ENCODE results near the gene NDNF. TPM values are rescaled to one million over a fixed set of nuclear protein-coding genes. Genes with fewer than 3 reads are reported as not detected.

NDNF gene
- total RNA-seq, 1 experiment from 2014 or later = 0.04 TPM

DNA sequence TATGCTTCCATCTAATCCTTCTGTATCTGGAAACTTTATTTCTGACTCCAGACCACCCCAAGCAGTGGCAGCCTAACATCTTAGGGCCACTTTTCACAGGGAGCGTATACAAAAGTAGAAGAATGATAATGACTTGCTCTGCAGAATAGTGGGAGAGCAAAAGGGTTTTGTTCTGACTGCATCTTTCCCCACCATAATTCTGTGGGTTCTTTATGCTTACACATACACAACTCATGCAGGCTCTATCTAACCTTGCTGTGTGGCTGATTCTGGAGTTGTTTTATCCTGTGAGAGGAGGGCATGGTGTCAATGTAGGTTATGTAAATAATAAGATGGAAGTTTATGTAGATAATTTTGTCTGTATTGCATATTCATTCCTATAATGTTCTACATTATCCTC lies 42.4 kb upstream of the NDNF start:
- H3K4me3 ChIP-seq (ENCODE audit: low read length) = no peak overlapping the region
- ATAC-seq = no peak
- no peaks in the 10 kb centered on the region for H4K20me1 ChIP-seq (ENCODE audit: low read length)
- no peaks in the 10 kb centered on the region for H3K9me3 ChIP-seq (ENCODE audit: low read length)
- no peaks in the 10 kb centered on the region for H3K9me2 ChIP-seq (replicated peaks; ENCODE audit: low read length)
- H3K27ac ChIP-seq (ENCODE audit: low read length) = no peak overlapping the region
- peaks cover 22% of the 10 kb centered on the region; the same call in 1 of the 2 replicates for H3K27me3 ChIP-seq (ENCODE audit: low read length)
- no peak overlapping the region for H3K9ac ChIP-seq (ENCODE audit: low read length)
- H3K79me2 ChIP-seq (ENCODE audit: low read length) = no peaks in the 10 kb centered on the region
- ChIA-PET POLR2A (ENCODE audit: unreplicated experiment) (no interaction called here), CTCF (no interaction called here)
- no peaks in the 10 kb centered on the region for H3K36me3 ChIP-seq (ENCODE audit: low read depth, low read length)
- intact Hi-C loops (cut with micrococcal nuclease) = loop anchor here (5.0 kb wide), 1 partner anchor 957 kb away; no protein-coding TSS in a partner anchor
- H3F3A ChIP-seq (ENCODE audit: low read length, unreplicated experiment) = no peaks in the 10 kb centered on the region
- no peak overlapping the region for H2AFZ ChIP-seq (ENCODE audit: low read length)
- H3K4me2 ChIP-seq (ENCODE audit: low read length) = no peak overlapping the region
- H3K4me1 ChIP-seq (ENCODE audit: insufficient read depth, low read length) = no peaks in the 10 kb centered on the region
- no TSS peak for BruUV-seq (replicated peaks)
- TF ChIP-seq, protein P1, sequence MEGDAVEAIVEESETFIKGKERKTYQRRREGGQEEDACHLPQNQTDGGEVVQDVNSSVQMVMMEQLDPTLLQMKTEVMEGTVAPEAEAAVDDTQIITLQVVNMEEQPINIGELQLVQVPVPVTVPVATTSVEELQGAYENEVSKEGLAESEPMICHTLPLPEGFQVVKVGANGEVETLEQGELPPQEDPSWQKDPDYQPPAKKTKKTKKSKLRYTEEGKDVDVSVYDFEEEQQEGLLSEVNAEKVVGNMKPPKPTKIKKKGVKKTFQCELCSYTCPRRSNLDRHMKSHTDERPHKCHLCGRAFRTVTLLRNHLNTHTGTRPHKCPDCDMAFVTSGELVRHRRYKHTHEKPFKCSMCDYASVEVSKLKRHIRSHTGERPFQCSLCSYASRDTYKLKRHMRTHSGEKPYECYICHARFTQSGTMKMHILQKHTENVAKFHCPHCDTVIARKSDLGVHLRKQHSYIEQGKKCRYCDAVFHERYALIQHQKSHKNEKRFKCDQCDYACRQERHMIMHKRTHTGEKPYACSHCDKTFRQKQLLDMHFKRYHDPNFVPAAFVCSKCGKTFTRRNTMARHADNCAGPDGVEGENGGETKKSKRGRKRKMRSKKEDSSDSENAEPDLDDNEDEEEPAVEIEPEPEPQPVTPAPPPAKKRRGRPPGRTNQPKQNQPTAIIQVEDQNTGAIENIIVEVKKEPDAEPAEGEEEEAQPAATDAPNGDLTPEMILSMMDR (conservative IDR thresholded peaks at IDR 0.05; ENCODE audit: low read depth, low read length) = no peak
- no peak for TF ChIP-seq EZH2phosphoT487 (IDR thresholded peaks at IDR 0.05; ENCODE audit: borderline replicate concordance, low read length)
- TF ChIP-seq EZH2 (IDR thresholded peaks at IDR 0.05; ENCODE audit: low read length, unreplicated experiment) = no peak
- no peak for DNase-seq

DNA sequence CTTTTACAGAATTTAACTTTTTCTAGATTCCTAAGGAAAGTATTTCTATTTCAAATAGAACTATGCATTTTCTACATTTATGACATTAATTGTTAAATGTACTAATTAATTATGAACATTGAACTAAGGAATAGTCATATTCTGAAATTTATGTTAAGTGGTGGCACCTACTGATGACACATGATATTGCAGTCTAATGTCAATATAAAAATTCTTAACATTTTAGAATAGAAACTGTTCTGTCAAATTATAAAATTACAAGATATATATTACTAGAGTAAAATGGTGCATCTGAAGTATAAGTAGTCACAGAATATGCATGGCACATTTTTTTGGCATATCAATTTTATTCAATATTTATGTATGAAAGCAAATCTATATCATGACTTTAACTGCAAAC lies 40.2 kb upstream of the NDNF start:
- Histone ChIP-seq H3K27ac (ENCODE audit: low read length) (no peak overlapping the region), H3K4me3 (ENCODE audit: low read length) (no peak overlapping the region), H3K9me2 (replicated peaks; ENCODE audit: low read length) (no peaks in the 10 kb centered on the region), H3K4me1 (ENCODE audit: insufficient read depth, low read length) (no peaks in the 10 kb centered on the region), H3F3A (ENCODE audit: low read length, unreplicated experiment) (no peaks in the 10 kb centered on the region), H3K9me3 (ENCODE audit: low read length) (no peaks in the 10 kb centered on the region), H3K36me3 (ENCODE audit: low read depth, low read length) (no peaks in the 10 kb centered on the region), H3K79me2 (ENCODE audit: low read length) (no peaks in the 10 kb centered on the region), H4K20me1 (ENCODE audit: low read length) (no peaks in the 10 kb centered on the region), H2AFZ (ENCODE audit: low read length) (no peak overlapping the region), H3K27me3 (ENCODE audit: low read length) (peaks cover 27% of the 10 kb centered on the region; the same call in 1 of the 2 replicates), H3K9ac (ENCODE audit: low read length) (no peak overlapping the region), H3K4me2 (ENCODE audit: low read length) (no peak overlapping the region)
- CTCF ChIA-PET = no interaction called here
- TF ChIP-seq EZH2phosphoT487 (IDR thresholded peaks at IDR 0.05; ENCODE audit: borderline replicate concordance, low read length) = no peak
- TF ChIP-seq, protein P1 (conservative IDR thresholded peaks at IDR 0.05; ENCODE audit: low read depth, low read length) = peak; percentile 51
- POLR2A ChIA-PET (ENCODE audit: unreplicated experiment) = no interaction called here
- no TSS peak for BruUV-seq (replicated peaks)
- intact Hi-C loops (cut with micrococcal nuclease) = loop anchor here (5.0 kb wide), 1 partner anchor 955 kb away; no protein-coding TSS in a partner anchor
- DNase-seq = no peak
- no peak for ATAC-seq

DNA sequence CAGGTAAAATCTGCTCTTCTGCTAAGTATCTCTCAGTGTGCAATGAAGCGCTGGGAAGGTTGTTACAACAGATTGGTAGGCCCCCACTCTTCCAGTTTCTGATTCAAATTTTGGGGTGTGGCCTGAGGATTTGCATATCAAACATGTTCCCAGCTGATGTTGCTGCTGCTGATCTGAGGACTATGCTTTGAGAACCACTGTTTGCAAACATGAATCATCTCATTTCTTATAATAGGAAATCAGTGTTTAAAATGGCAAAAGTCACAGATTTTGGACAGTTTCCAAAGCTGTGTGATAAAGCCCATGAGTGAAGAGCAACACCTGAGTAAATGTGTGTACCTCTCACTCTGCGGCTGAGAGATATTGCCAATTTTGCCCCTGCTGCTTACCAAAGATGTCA lies 36.2 kb upstream of the NDNF start:
- Histone ChIP-seq H3K79me2 (ENCODE audit: low read length) (no peaks in the 10 kb centered on the region), H3K9me3 (ENCODE audit: low read length) (no peaks in the 10 kb centered on the region), H4K20me1 (ENCODE audit: low read length) (no peaks in the 10 kb centered on the region), H3K27ac (ENCODE audit: low read length) (no peak overlapping the region), H2AFZ (ENCODE audit: low read length) (no peak overlapping the region), H3F3A (ENCODE audit: low read length, unreplicated experiment) (no peaks in the 10 kb centered on the region), H3K4me2 (ENCODE audit: low read length) (no peak overlapping the region), H3K9ac (ENCODE audit: low read length) (no peak overlapping the region), H3K36me3 (ENCODE audit: low read depth, low read length) (no peaks in the 10 kb centered on the region), H3K4me1 (ENCODE audit: insufficient read depth, low read length) (no peaks in the 10 kb centered on the region), H3K4me3 (ENCODE audit: low read length) (no peak overlapping the region), H3K9me2 (replicated peaks; ENCODE audit: low read length) (no peaks in the 10 kb centered on the region), H3K27me3 (ENCODE audit: low read length) (peaks cover 30% of the 10 kb centered on the region; the same call in 1 of the 2 replicates)
- ATAC-seq (no peak), DNase-seq (no peak)
- no TSS peak for BruUV-seq (replicated peaks)
- POLR2A ChIA-PET (ENCODE audit: unreplicated experiment) = no interaction called here
- TF ChIP-seq, protein P1 (conservative IDR thresholded peaks at IDR 0.05; ENCODE audit: low read depth, low read length) = no peak
- TF ChIP-seq EZH2phosphoT487 (IDR thresholded peaks at IDR 0.05; ENCODE audit: borderline replicate concordance, low read length) (no peak), EZH2 (IDR thresholded peaks at IDR 0.05; ENCODE audit: low read length, unreplicated experiment) (no peak)
- intact Hi-C loops (cut with micrococcal nuclease) = no loop called here
- CTCF ChIA-PET = no interaction called here
